GM13977 (cell line): ENCODE data around the gene MYOCD.

ENCODE experiments used
- DNase-seq: peaks from one replicate; pipeline ENCODE4 v3.0.0; 2012; ENCODE audit warnings: low spot score
- CTCF ChIP-seq: IDR thresholded peaks from 2 replicates; pipeline ENCODE4 v1.5.1; 2012; ENCODE audit warnings: mild to moderate bottlenecking, control low read depth; ENCODE audit not compliant: insufficient read depth; ENCODE audit errors: extremely low read depth, missing control alignments
- in situ Hi-C: fragments of 300-500 bp; cut with MboI; formaldehyde crosslinking; loops from one replicate; pipeline ENCODE4 v1.12.0; 2022; ENCODE audit warnings: low sequenced_read_pairs, low pct_unique_long_range_greater_than_20kb, mixed read lengths, inconsistent platforms; ENCODE audit not compliant: unreplicated experiment

The MYOCD gene

GRCh38 chr17:12656354-12656753 is 9.3 kb upstream of the MYOCD start:
- in situ Hi-C loops, result no loop called here
- no peak for DNase-seq
- TF ChIP-seq CTCF, result no peak

GRCh38 chr17:12659500-12659899 is 6.2 kb upstream of the MYOCD start:
- in situ Hi-C loops, result no loop called here
- no peak for TF ChIP-seq CTCF
- DNase-seq, result no peak

GRCh38 chr17:12664252-12664651 is 1.4 kb upstream of the MYOCD start:
- DNase-seq, result no peak
- TF ChIP-seq CTCF, result no peak
- in situ Hi-C loops, result no loop called here

GRCh38 chr17:12664894-12665262 is 812 bp upstream of the MYOCD start:
- no peak for TF ChIP-seq CTCF
- in situ Hi-C loops, result no loop called here

GRCh38 chr17:12666718-12667117 is 1.0 kb downstream of the MYOCD start:
- in situ Hi-C loops, result no loop called here
- no peak for DNase-seq
- no peak for TF ChIP-seq CTCF

More at GRCh38 chr17:12664894-12665262, 812 bp upstream of the MYOCD start:
- DNase-seq, result no peak

- in situ Hi-C loops, result no loop called here
- TF ChIP-seq CTCF, result peak; percentile 44
- peak; percentile 53 for DNase-seq
Observed at GRCh38 chr17:12667299-12667958, 1.7 kb downstream of the MYOCD start.
